ENCODE data around the gene TMEM42. TPM values are rescaled to one million over a fixed set of nuclear protein-coding genes. Genes with fewer than 3 reads are reported as not detected.

TMEM42 gene
- total and polyA plus RNA-seq, 2 experiments from 2014 or later: 7.4 to 13.3 TPM

DNA sequence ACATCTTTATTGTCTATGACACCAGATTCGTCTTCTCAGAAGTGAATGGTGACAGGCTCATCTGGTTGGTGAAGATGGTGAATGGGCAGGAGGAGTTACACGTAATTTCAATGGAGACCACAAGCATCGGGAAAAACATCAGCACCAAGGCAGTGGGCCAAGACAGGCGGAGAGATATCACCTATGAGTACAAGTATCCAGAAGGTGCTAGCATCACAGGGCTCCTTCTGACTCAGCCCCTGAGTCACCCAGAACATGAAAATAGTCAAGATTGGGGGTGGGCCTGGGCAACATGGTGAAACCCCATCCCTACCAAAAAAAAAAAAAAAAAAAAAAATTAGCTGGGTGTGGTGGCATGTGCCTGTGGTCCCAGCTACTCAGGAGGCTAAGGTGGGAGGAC lies 45.3 kb downstream of the TMEM42 start (continued):
- TF ChIP-seq, protein P1, sequence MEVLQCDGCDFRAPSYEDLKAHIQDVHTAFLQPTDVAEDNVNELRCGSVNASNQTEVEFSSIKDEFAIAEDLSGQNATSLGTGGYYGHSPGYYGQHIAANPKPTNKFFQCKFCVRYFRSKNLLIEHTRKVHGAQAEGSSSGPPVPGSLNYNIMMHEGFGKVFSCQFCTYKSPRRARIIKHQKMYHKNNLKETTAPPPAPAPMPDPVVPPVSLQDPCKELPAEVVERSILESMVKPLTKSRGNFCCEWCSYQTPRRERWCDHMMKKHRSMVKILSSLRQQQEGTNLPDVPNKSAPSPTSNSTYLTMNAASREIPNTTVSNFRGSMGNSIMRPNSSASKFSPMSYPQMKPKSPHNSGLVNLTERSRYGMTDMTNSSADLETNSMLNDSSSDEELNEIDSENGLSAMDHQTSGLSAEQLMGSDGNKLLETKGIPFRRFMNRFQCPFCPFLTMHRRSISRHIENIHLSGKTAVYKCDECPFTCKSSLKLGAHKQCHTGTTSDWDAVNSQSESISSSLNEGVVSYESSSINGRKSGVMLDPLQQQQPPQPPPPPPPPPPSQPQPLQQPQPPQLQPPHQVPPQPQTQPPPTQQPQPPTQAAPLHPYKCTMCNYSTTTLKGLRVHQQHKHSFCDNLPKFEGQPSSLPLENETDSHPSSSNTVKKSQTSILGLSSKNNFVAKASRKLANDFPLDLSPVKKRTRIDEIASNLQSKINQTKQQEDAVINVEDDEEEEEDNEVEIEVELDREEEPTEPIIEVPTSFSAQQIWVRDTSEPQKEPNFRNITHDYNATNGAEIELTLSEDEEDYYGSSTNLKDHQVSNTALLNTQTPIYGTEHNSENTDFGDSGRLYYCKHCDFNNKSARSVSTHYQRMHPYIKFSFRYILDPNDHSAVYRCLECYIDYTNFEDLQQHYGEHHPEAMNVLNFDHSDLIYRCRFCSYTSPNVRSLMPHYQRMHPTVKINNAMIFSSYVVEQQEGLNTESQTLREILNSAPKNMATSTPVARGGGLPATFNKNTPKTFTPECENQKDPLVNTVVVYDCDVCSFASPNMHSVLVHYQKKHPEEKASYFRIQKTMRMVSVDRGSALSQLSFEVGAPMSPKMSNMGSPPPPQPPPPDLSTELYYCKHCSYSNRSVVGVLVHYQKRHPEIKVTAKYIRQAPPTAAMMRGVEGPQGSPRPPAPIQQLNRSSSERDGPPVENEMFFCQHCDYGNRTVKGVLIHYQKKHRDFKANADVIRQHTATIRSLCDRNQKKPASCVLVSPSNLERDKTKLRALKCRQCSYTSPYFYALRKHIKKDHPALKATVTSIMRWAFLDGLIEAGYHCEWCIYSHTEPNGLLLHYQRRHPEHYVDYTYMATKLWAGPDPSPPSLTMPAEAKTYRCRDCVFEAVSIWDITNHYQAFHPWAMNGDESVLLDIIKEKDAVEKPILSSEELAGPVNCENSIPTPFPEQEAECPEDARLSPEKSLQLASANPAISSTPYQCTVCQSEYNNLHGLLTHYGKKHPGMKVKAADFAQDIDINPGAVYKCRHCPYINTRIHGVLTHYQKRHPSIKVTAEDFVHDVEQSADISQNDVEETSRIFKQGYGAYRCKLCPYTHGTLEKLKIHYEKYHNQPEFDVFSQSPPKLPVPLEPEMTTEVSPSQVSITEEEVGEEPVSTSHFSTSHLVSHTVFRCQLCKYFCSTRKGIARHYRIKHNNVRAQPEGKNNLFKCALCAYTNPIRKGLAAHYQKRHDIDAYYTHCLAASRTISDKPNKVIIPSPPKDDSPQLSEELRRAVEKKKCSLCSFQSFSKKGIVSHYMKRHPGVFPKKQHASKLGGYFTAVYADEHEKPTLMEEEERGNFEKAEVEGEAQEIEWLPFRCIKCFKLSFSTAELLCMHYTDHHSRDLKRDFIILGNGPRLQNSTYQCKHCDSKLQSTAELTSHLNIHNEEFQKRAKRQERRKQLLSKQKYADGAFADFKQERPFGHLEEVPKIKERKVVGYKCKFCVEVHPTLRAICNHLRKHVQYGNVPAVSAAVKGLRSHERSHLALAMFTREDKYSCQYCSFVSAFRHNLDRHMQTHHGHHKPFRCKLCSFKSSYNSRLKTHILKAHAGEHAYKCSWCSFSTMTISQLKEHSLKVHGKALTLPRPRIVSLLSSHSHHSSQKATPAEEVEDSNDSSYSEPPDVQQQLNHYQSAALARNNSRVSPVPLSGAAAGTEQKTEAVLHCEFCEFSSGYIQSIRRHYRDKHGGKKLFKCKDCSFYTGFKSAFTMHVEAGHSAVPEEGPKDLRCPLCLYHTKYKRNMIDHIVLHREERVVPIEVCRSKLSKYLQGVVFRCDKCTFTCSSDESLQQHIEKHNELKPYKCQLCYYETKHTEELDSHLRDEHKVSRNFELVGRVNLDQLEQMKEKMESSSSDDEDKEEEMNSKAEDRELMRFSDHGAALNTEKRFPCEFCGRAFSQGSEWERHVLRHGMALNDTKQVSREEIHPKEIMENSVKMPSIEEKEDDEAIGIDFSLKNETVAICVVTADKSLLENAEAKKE (CRISPR knock-in tag; IDR thresholded peaks at IDR 0.05): no peak
- TF ChIP-seq, protein P2, sequence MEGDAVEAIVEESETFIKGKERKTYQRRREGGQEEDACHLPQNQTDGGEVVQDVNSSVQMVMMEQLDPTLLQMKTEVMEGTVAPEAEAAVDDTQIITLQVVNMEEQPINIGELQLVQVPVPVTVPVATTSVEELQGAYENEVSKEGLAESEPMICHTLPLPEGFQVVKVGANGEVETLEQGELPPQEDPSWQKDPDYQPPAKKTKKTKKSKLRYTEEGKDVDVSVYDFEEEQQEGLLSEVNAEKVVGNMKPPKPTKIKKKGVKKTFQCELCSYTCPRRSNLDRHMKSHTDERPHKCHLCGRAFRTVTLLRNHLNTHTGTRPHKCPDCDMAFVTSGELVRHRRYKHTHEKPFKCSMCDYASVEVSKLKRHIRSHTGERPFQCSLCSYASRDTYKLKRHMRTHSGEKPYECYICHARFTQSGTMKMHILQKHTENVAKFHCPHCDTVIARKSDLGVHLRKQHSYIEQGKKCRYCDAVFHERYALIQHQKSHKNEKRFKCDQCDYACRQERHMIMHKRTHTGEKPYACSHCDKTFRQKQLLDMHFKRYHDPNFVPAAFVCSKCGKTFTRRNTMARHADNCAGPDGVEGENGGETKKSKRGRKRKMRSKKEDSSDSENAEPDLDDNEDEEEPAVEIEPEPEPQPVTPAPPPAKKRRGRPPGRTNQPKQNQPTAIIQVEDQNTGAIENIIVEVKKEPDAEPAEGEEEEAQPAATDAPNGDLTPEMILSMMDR (conservative IDR thresholded peaks at IDR 0.05; ENCODE audit: low read depth in 2 of 2): no peak
- TF ChIP-seq NANOG (IDR thresholded peaks at IDR 0.05; ENCODE audit: borderline replicate concordance): no peak

DNA sequence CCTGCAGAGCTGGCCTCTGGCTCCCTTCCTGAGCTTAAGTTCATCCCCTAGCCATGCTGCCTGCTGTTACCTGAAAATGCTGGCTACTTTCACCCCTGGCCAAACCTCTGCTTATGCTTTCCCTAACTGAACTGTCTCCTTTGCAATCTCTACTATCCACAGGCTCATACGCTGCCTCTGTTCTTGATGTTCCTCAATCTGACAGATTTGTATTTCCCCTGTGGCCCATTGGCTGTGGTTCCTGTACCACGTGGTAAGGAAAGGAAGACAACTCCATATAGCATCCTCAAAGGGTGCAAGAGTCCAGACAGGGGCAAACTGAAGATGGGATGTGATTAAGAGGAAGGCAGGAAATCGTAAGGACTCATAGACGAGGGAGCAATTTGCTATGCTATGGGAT lies 45.9 kb downstream of the TMEM42 start:
- no peak overlapping the region for H3K4me3 Mint-ChIP-seq
- no peaks in the 10 kb centered on the region for H3K27me3 ChIP-seq (ENCODE audit: insufficient read depth)
- TF ChIP-seq, protein P2 (conservative IDR thresholded peaks at IDR 0.05; ENCODE audit: low read depth in 2 of 2): no peak
- TF ChIP-seq NANOG (IDR thresholded peaks at IDR 0.05; ENCODE audit: borderline replicate concordance) (no peak), ZNF114 (CRISPR knock-in tag; IDR thresholded peaks at IDR 0.05) (no peak), EZH2phosphoT487 (IDR thresholded peaks at IDR 0.05; ENCODE audit: unreplicated experiment) (no peak), CREB1 (CRISPR knock-in tag; IDR thresholded peaks at IDR 0.05; ENCODE audit: low read depth) (no peak), ZNF331 (CRISPR knock-in tag; IDR thresholded peaks at IDR 0.05; ENCODE audit: low read depth) (no peak), STAT1 (IDR thresholded peaks at IDR 0.05; ENCODE audit: unreplicated experiment) (no peak), EZH2 (IDR thresholded peaks at IDR 0.05; ENCODE audit: low read depth, unreplicated experiment) (no peak), JUNB (IDR thresholded peaks at IDR 0.05; ENCODE audit: unreplicated experiment) (no peak)
- TF ChIP-seq, protein P3, sequence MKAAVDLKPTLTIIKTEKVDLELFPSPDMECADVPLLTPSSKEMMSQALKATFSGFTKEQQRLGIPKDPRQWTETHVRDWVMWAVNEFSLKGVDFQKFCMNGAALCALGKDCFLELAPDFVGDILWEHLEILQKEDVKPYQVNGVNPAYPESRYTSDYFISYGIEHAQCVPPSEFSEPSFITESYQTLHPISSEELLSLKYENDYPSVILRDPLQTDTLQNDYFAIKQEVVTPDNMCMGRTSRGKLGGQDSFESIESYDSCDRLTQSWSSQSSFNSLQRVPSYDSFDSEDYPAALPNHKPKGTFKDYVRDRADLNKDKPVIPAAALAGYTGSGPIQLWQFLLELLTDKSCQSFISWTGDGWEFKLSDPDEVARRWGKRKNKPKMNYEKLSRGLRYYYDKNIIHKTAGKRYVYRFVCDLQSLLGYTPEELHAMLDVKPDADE (IDR thresholded peaks at IDR 0.05): no peak

More for the DNA sequence above, 45.9 kb downstream of the TMEM42 start:
- H3F3A ChIP-seq (replicated peaks; ENCODE audit: low read depth): no peaks in the 10 kb centered on the region
- no peaks in the 10 kb centered on the region for H3K79me2 ChIP-seq (replicated peaks; ENCODE audit: insufficient read depth)
- Mint-ChIP-seq H3K36me3 (ENCODE audit: low read depth) (no peaks in the 10 kb centered on the region; the same call in 2 of the 3 replicates), H3K9me3 (peaks cover 3% of the 10 kb centered on the region; the same call in 1 of the 3 replicates), H3K27ac (no peak overlapping the region), H3K4me1 (no peaks in the 10 kb centered on the region), H3K27me3 (ENCODE audit: insufficient read depth, low read depth, poor library complexity) (peaks cover 5% of the 10 kb centered on the region)
- peaks cover 4% of the 10 kb centered on the region; the same call in 1 of the 2 replicates for H3K9me2 ChIP-seq (ENCODE audit: insufficient read depth)
- H3K4me2 ChIP-seq: no peak overlapping the region
- no peaks in the 10 kb centered on the region for H3K4me1 ChIP-seq (ENCODE audit: insufficient read depth)
- no peak for ATAC-seq
- no peak overlapping the region for H3K27ac ChIP-seq (ENCODE audit: low read depth)
- DNase-seq (ENCODE audit: low spot score): no peak
- no peaks in the 10 kb centered on the region for H3K36me3 ChIP-seq (ENCODE audit: insufficient read depth)
- H2AFZ ChIP-seq: no peak overlapping the region
- H4K20me1 ChIP-seq (replicated peaks; ENCODE audit: insufficient read depth): no peaks in the 10 kb centered on the region
- no peak overlapping the region for H3K4me3 ChIP-seq

All from GM23338 (cell line).